ENCODE results near the gene CKMT1B.
"Not testable (repeated sequence)": the region's sequence is repeated elsewhere in the genome, so short reads cannot be mapped to it uniquely, and the experiment has no call there.

The CKMT1B gene

GRCh38 chr15:43626937-43627336 is 33.1 kb downstream of the CKMT1B start:
- in situ Hi-C loops (cut with MboI; ENCODE audit: low sequenced_read_pairs) = not testable (repeated sequence)

GRCh38 chr15:43638464-43639204 is 44.8 kb downstream of the CKMT1B start:
- in situ Hi-C loops (cut with MboI; ENCODE audit: low sequenced_read_pairs) = not testable (repeated sequence)

All from HL-60/S4 treated with retinoic acid at 250 ng/mL for 4 days and 3 days (cell line).